Measurements from ENCODE around the gene SLC25A44. TPM values are rescaled to one million over a fixed set of nuclear protein-coding genes. Genes with fewer than 3 reads are reported as not detected.

SLC25A44 gene
- total RNA-seq, 1 experiment from 2014 or later, result 30.9 TPM

DNA sequence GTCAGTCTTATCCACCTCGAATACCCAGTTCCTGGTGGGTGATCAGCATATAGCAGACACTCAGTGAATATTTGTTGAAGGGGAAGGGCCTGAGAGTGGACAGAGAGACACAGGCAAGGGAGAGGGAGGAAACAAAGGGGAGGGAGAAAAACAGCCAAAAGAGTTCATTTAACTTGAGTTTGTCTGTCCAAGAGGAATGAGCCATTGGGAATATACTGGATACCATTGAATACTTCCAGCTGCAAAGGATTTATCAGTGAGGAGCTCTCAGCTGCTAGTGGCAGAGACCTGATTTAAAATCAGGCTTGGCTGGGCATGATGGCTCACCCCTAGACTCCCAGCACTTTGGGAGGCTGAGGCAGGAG lies 36.6 kb downstream of the SLC25A44 start:
- Histone ChIP-seq H3K9me3 (ENCODE audit: low read depth, low read length, poor library complexity, severe bottlenecking) (no peaks in the 10 kb centered on the region), H3K27me3 (replicated peaks; ENCODE audit: insufficient read depth, low read depth, low read length, poor library complexity) (no peaks in the 10 kb centered on the region), H3K4me3 (ENCODE audit: low read depth, low read length, poor library complexity, severe bottlenecking) (no peak overlapping the region), H3K27ac (ENCODE audit: low read depth, low read length, poor library complexity, severe bottlenecking) (no peak overlapping the region), H3K36me3 (ENCODE audit: insufficient read depth, low read length, poor library complexity, severe bottlenecking) (peaks cover 10% of the 10 kb centered on the region), H3K4me1 (ENCODE audit: insufficient read depth, low read length, poor library complexity, severe bottlenecking) (peaks cover 12% of the 10 kb centered on the region)
- no peak for DNase-seq (ENCODE audit: low spot score)
- intact Hi-C loops (cut with micrococcal nuclease; ENCODE audit: unreplicated experiment), result no loop called here
- TF ChIP-seq, protein P1, sequence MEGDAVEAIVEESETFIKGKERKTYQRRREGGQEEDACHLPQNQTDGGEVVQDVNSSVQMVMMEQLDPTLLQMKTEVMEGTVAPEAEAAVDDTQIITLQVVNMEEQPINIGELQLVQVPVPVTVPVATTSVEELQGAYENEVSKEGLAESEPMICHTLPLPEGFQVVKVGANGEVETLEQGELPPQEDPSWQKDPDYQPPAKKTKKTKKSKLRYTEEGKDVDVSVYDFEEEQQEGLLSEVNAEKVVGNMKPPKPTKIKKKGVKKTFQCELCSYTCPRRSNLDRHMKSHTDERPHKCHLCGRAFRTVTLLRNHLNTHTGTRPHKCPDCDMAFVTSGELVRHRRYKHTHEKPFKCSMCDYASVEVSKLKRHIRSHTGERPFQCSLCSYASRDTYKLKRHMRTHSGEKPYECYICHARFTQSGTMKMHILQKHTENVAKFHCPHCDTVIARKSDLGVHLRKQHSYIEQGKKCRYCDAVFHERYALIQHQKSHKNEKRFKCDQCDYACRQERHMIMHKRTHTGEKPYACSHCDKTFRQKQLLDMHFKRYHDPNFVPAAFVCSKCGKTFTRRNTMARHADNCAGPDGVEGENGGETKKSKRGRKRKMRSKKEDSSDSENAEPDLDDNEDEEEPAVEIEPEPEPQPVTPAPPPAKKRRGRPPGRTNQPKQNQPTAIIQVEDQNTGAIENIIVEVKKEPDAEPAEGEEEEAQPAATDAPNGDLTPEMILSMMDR (conservative IDR thresholded peaks at IDR 0.05; ENCODE audit: low read depth, low read length), result no peak
- no peak for TF ChIP-seq EZH2 (IDR thresholded peaks at IDR 0.05; ENCODE audit: borderline replicate concordance, low read depth, low read length, poor library complexity, severe bottlenecking)
- no TSS peak for BruUV-seq (replicated peaks)
- CTCF ChIA-PET, result no interaction called here
- POLR2A ChIA-PET (ENCODE audit: low non-redundant PET), result no interaction called here

DNA sequence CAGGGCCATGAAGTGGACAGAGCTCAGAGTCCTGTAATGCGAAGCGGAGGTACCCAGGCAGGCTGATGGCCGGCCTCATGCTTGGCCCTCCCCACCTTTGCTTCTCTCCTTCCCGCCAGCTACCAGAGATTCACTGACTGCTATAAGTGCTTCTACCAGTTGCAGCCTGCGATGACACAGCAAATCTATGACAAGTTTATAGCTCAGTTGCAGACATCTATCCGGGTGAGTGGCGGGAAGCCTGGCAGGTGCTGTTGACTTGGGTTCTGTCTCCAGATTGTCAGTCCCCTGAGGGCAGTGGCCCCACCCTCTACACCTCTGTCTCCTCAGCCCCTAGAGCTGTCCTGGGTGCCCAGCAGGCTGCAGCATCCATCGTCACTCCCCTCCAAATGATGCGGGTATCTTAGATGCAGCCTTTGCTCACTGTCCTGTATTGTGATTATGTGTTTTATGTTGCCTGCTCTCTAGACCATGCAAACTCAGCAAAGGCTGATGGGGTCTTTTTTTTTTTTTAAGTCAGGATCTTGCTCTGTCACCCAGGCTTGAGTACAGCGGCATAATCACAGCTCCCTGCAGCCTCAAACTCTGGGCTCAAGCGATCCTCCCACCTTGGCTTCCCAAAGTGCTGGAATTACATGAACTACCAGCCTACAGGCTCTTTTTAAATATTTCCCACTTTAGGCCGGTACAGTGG lies 38.4 kb downstream of the SLC25A44 start:
- Histone ChIP-seq H3K4me1 (ENCODE audit: insufficient read depth, low read length, poor library complexity, severe bottlenecking) (peaks cover 12% of the 10 kb centered on the region), H3K27ac (ENCODE audit: low read depth, low read length, poor library complexity, severe bottlenecking) (peak overlapping the region; percentile 29), H3K36me3 (ENCODE audit: insufficient read depth, low read length, poor library complexity, severe bottlenecking) (peaks cover 10% of the 10 kb centered on the region), H3K27me3 (replicated peaks; ENCODE audit: insufficient read depth, low read depth, low read length, poor library complexity) (no peaks in the 10 kb centered on the region), H3K4me3 (ENCODE audit: low read depth, low read length, poor library complexity, severe bottlenecking) (no peak overlapping the region), H3K9me3 (ENCODE audit: low read depth, low read length, poor library complexity, severe bottlenecking) (no peaks in the 10 kb centered on the region)
- no TSS peak for BruUV-seq (replicated peaks)
- intact Hi-C loops (cut with micrococcal nuclease; ENCODE audit: unreplicated experiment), result no loop called here
- TF ChIP-seq, protein P1 (conservative IDR thresholded peaks at IDR 0.05; ENCODE audit: low read depth, low read length), result no peak
- no peak for TF ChIP-seq EZH2 (IDR thresholded peaks at IDR 0.05; ENCODE audit: borderline replicate concordance, low read depth, low read length, poor library complexity, severe bottlenecking)
- CTCF ChIA-PET, result interaction anchor here (0.6 to 0.7 kb wide), 2 partner anchors 80 to 90 kb away, joined by 3 read pairs; no protein-coding TSS in a partner anchor
- DNase-seq (ENCODE audit: low spot score), result no peak
- POLR2A ChIA-PET (ENCODE audit: low non-redundant PET), result interaction anchor here (1.1 kb wide), 1 partner anchor 13 kb away, joined by 5 read pairs; no protein-coding TSS in a partner anchor

DNA sequence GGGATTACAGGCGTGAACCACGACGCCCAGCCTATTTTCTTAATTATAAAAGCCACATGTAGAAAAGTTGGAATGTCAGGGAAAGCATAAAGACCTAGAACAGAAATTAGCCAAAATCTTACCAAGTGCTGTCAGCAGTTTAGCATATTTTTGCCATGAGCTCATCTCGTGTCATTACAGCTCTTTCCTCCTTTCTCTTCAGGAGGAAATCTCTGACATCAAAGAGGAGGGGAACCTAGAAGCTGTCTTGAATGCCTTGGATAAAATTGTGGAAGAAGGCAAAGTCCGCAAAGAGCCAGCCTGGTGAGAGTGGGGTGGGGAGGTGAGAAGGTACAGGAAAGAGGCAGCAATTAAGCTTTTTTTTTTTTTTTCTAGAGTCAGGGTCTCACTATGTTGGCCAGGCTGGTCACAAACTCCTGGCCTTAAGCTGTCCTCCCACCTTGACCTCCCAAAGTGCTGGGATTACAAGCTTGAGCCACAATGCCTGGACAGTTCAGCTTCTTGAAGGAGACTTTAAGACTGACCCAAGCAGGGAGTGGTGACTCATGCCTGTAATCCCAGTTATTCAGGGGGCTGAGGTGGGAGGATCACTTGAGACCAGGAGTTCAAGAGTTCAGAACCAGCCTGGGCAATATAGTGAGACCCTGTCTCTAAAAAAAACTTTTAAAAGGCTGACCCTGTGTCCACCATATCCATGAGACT lies 39.7 kb downstream of the SLC25A44 start:
- peak; percentile 70 for DNase-seq (ENCODE audit: low spot score)

More for the DNA sequence above, 39.7 kb downstream of the SLC25A44 start:
- TF ChIP-seq, protein P1 (conservative IDR thresholded peaks at IDR 0.05; ENCODE audit: low read depth, low read length), result no peak
- TF ChIP-seq EZH2 (IDR thresholded peaks at IDR 0.05; ENCODE audit: borderline replicate concordance, low read depth, low read length, poor library complexity, severe bottlenecking), result no peak
- no TSS peak for BruUV-seq (replicated peaks)
- Histone ChIP-seq H3K4me1 (ENCODE audit: insufficient read depth, low read length, poor library complexity, severe bottlenecking) (peaks cover 12% of the 10 kb centered on the region), H3K9me3 (ENCODE audit: low read depth, low read length, poor library complexity, severe bottlenecking) (no peaks in the 10 kb centered on the region), H3K36me3 (ENCODE audit: insufficient read depth, low read length, poor library complexity, severe bottlenecking) (peaks cover 13% of the 10 kb centered on the region), H3K27ac (ENCODE audit: low read depth, low read length, poor library complexity, severe bottlenecking) (no peak overlapping the region), H3K4me3 (ENCODE audit: low read depth, low read length, poor library complexity, severe bottlenecking) (no peak overlapping the region), H3K27me3 (replicated peaks; ENCODE audit: insufficient read depth, low read depth, low read length, poor library complexity) (no peaks in the 10 kb centered on the region)
- intact Hi-C loops (cut with micrococcal nuclease; ENCODE audit: unreplicated experiment), result no loop called here
- ChIA-PET CTCF (interaction anchor here (0.6 to 1.2 kb wide), 2 partner anchors 104 to 493 kb away, joined by 4 to 18 read pairs; no protein-coding TSS in a partner anchor), POLR2A (ENCODE audit: low non-redundant PET) (no interaction called here)
